ENCODE data around the gene OR8H2.
"Not testable (repeated sequence)": the region's sequence is repeated elsewhere in the genome, so short reads cannot be mapped to it uniquely, and the experiment has no call there.

The OR8H2 gene

GRCh38 chr11:56140151-56140661 is 36.7 kb downstream of the OR8H2 start, which contains the start of gene OR8J3:
Gene OR8J3, minus strand, starts transcription at chr11:56140201. Its CDS starts 2,483 bp downstream, at chr11:56137718.
- in situ Hi-C loops (cut with HindIII; ENCODE audit: low sequenced_read_pairs): no loop called here
- H3K4me3 ChIP-seq (ENCODE audit: low read depth, low read length): no peak within 1 kb of the TSS
- DNase-seq (ENCODE audit: low read depth): no peak
- TF ChIP-seq CTCF (IDR thresholded peaks at IDR 0.05; ENCODE audit: low read depth, low read length, missing control alignments): no peak

- H3K4me3 ChIP-seq (ENCODE audit: low read depth, low read length); DNase-seq (ENCODE audit: low read depth); in situ Hi-C loops (cut with HindIII; ENCODE audit: low sequenced_read_pairs): not testable (repeated sequence)
Measured at GRCh38 chr11:56143681-56144080, 40.2 kb downstream of the OR8H2 start.

DNA sequence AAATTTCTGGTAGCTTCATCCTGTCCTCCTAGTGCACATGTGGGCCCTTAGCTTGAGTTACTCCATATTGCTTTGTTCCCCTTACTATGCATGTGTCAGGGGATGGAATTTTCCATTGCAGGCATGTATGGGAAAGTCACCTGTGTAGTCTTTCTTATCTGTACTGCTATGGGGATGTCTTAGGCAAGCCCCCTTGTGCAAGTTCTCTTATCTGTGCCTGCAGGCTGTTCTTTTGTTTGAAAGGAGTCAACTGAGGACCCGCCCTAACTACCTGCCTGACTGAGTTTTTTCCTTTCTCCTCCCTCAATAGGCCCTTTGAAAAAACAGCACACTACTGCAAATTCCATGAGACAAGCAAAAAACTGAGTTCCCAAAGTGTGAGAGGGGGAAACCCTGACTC is 47.9 kb downstream of the OR8H2 start:
- in situ Hi-C loops (cut with HindIII; ENCODE audit: low sequenced_read_pairs): no loop called here
- no peak for TF ChIP-seq CTCF (IDR thresholded peaks at IDR 0.05; ENCODE audit: low read depth, low read length, missing control alignments)
- H3K4me3 ChIP-seq (ENCODE audit: low read depth, low read length): no peak overlapping the region
- no peak for DNase-seq (ENCODE audit: low read depth)

DNA sequence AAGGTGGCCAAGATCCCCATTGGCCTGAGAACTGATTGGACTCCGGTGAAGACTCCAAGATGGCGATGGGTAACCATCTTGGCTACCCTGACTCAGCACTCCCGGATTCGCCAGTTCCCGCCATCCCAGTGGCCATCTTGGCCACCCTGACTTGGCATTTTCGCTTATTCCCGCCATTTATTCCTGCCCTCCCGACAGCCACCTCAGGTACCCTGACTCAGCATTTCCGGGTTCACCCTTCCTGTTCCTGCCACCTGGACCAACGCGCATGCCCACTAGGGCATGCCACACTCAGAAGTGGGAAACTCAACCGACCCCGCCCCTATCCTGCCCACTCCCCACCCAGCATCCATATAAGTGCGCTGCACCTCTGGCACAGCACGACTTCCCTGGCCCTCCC is 48.8 kb downstream of the OR8H2 start:
- in situ Hi-C loops (cut with HindIII; ENCODE audit: low sequenced_read_pairs): no loop called here
- no peak for DNase-seq (ENCODE audit: low read depth)
- no peak overlapping the region for H3K4me3 ChIP-seq (ENCODE audit: low read depth, low read length)

More for the DNA sequence above, 48.8 kb downstream of the OR8H2 start:
- no peak for TF ChIP-seq CTCF (IDR thresholded peaks at IDR 0.05; ENCODE audit: low read depth, low read length, missing control alignments)
